GM19239 (cell line): ENCODE measurements around the gene SLC38A2.
"Not testable (repeated sequence)": the region's sequence is repeated elsewhere in the genome, so short reads cannot be mapped to it uniquely, and the experiment has no call there.

Experiments
- DNase-seq: peaks from one replicate; pipeline ENCODE4 v3.0.0; 2011; ENCODE audit warnings: low spot score; ENCODE audit not compliant: insufficient read length
- FAIRE-seq: peaks from 2 replicates; lab custom pipeline; 2011; peaks lifted over from hg19 to GRCh38; lab: Jason Lieb, UNC

Gene SLC38A2

DNA sequence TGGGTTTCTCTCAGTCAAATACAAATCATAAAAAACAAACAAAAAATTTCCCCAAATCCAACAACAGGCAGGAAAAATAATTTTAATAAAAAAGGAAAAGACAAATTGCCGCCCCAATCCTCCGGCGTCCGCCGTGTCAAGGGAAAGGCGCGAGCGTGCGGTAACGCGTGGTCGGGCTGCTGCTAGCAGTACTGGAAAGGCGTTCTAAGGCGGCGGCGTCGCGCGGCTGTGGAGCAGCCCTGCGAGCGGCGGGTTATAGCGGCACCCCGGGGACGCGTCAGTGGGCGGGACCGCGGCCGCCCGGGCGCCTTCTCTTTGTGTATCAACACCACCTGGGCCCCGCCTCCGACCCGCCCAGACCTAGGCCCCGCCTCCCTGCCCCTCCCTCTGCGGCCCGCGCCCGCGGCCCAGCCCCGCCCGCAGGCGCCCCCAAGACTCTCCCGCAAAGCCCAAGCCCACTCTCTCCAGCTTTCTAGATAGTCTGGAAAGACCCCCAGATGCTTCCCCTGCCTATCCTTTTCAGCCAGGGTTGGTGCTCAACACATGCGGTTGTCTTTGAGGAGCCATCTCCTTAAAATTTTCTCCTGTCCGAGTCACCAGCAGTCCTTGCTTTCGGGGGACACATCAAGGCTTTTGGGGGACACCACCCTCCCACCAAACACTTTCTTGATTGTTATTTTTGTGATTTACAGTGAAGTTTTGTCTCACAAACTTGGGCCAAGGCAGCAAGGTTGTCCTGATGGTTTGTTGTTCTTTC lies at the start of gene SLC38A2:
SLC38A2 (minus strand) TSS at position 230 of the 757 bp plus-strand sequence. CDS start 1,480 bp downstream, outside the sequence.
- DNase-seq, result peak; percentile 65
- FAIRE-seq, result peak; percentile 65

DNA sequence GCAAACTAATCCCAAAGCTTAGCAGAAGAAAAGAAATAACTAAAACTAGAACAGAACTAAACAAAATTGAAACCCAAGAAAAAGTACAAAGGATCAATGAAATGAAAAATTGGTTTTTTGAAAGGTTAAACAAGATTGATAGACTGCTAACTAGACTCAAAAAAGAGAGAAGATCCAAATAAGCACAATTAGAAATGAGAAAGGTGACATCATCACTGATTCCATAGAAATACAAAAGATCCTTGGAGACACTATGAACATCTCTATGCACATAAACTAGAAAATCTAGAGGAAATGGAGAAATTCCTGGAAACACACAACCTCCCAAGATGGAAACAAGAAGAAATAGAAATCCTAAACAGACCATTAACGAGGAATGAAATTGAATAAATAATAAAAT lies 47.1 kb upstream of the SLC38A2 start:
- DNase-seq (no peak), FAIRE-seq (no peak)

DNA sequence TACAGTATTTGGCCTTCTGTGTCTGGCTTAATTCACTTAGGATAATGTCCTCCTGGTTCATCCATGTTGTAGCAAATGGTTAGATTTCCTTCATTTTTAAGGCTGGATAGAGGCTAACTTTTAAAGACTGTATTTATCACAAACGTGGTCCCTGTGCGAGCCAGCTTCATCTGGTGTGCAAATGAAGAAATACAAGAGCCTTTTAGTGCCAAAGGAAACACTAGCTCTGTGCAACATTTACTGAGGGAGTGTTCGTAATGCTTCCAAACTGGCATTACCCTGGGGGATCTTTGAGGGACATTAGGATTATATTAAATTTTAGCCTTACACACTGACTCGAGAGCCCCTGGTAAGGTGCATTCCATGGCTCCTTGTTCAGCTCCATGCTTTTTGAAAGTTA lies 43.0 kb upstream of the SLC38A2 start:
- peak; percentile 8 for FAIRE-seq
- DNase-seq, result no peak

DNA sequence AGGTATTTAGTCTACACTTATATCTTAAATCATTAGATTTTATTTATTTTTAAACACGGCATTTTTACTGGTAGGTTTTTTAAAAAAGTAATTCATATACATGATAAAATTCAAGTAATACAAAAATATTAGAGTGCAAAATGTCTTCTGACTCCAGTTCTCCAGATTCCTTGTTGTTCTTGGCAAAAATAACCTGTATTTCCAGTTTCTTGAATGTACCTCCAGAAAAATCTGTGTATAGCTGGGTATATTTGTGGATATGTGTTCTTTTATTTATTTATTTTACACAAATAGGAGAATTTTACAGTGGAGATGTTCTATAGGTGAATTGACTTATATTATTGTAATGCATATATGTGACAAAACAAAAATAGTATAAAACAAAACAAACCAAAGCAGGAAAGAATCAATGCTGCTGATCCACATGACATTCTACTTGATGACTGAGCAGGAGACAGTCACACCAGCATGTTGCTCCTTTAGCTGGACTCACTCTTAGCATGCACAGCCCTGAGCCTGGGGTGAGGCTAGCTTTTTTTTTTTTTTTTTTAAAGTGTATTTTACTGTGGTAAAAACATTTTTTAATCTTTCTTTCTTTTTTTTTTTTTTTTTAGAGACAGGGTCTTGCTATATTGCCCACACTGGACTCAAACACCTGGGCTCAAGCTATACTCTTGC lies 42.2 kb upstream of the SLC38A2 start:
- FAIRE-seq, result no peak
- no peak for DNase-seq

DNA sequence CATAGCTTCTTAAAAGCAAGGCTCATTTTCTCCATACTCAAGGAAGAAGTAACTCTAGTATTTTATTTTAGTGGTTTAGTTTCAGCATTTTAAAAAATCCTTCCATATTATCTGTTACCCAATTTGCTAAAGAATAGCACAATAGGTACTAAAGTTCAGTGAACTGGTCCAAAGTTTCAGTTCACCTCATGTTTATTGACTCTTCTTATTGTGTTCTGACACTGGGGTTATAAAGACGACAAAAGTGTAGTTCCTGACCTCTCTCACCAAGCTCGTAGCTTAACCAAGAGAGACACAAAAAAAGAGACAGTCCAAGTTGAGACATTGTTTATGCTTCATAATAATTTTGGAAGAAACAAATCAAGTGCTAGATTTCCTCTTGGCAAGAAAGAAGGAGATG lies 40.8 kb upstream of the SLC38A2 start:
- FAIRE-seq (no peak), DNase-seq (no peak)

- no peak for DNase-seq
- FAIRE-seq, result no peak
Measured at GRCh38 chr12:46412857-46413256, 40.3 kb upstream of the SLC38A2 start.

GRCh38 chr12:46410495-46410894 lies 37.9 kb upstream of the SLC38A2 start:
- FAIRE-seq, result no peak
- no peak for DNase-seq

- DNase-seq, result no peak
- no peak for FAIRE-seq
Measured at GRCh38 chr12:46409974-46410373, 37.4 kb upstream of the SLC38A2 start.

GRCh38 chr12:46409342-46409741 lies 36.8 kb upstream of the SLC38A2 start:
- DNase-seq (no peak), FAIRE-seq (no peak)

GRCh38 chr12:46408441-46408840 lies 35.9 kb upstream of the SLC38A2 start:
- DNase-seq (no peak), FAIRE-seq (no peak)

DNA sequence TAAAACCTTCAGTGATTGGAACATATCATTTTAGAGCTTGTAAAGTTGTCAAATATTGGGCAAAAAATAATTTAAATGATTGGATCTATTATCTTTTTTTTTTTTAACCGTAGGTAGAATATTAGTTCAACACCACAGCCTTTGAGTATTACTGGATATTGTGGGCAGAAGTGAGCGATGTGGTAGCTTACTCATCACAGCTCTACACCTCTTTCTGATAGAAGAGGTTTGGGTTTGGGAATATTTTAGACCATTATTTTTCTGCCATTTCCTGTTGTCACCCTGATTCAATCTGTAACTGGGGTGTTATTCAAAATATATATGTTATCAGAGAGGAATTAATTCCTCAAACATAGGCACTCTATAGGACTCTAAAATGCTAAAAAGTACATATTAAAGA lies 34.8 kb upstream of the SLC38A2 start:
- DNase-seq (no peak), FAIRE-seq (no peak)

- FAIRE-seq (no peak), DNase-seq (no peak)
Measured at GRCh38 chr12:46406352-46407027, 33.9 kb upstream of the SLC38A2 start.

- DNase-seq (no peak), FAIRE-seq (no peak)
Measured at GRCh38 chr12:46404733-46405132, 32.2 kb upstream of the SLC38A2 start.

- FAIRE-seq, result peak; percentile 23
Measured at GRCh38 chr12:46404225-46404631, 31.7 kb upstream of the SLC38A2 start.

DNA sequence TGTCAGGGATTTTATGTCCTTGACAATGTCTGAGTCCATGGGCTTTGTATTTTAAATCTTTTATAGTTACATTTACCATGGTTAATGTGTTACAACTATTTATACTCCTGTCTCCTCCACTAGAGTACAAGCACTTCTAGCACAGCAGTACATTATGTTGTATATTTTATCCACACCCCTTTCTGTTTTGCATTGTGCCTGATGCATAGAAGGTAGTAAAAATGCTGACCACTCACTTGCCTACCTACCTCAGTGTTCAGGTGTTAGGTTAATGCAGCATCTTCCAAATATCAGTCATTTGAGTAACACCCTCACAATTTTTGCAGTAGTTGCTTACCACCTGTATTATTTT lies 31.1 kb upstream of the SLC38A2 start:
- DNase-seq, result no peak
- FAIRE-seq, result peak; percentile 42

More at GRCh38 chr12:46404225-46404631, 31.7 kb upstream of the SLC38A2 start:
- DNase-seq, result no peak

GRCh38 chr12:46402941-46403718 lies 30.6 kb upstream of the SLC38A2 start:
- no peak for FAIRE-seq
- no peak for DNase-seq

DNA sequence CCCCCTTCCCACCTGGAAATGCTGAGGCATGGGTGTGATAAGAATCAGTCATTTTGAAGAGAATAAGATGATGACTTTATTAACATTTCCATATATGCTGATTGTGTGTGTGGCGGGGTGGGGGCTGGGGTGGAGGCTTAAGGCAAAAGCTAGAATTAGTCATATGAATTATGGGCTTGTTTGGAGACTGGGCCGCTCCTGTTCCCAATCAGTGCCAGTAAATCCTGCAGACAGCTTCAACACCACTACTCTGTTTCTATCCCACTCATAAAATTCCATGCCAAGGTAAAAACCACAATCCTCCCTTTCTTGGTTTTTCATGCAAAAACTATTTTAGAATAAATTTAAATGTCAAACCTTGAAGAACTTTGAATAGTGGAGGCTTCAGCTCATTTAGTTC lies 29.9 kb upstream of the SLC38A2 start:
- FAIRE-seq, result no peak
- DNase-seq, result no peak

DNA sequence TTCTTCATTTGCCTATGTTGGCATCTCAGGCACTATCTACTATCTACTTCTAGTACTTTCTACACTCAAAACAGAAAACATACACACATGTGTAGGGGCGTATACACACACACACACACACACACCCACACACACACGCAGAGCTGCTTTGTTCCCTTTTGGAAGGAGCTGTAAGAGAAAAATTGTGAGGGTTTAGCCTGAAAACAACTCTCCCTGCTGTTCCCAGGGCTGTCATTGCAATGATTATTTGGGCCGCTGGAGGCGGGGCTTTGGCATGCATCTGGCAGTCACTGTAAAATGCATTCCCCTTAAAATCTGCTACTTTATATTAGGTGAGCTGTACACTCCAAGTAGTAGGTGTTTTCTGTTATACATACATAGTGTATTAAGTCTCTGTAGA lies 29.1 kb upstream of the SLC38A2 start:
- no peak for FAIRE-seq
- DNase-seq, result no peak

- FAIRE-seq, result no peak
- DNase-seq, result no peak
Measured at GRCh38 chr12:46400406-46400805, 27.8 kb upstream of the SLC38A2 start.

DNA sequence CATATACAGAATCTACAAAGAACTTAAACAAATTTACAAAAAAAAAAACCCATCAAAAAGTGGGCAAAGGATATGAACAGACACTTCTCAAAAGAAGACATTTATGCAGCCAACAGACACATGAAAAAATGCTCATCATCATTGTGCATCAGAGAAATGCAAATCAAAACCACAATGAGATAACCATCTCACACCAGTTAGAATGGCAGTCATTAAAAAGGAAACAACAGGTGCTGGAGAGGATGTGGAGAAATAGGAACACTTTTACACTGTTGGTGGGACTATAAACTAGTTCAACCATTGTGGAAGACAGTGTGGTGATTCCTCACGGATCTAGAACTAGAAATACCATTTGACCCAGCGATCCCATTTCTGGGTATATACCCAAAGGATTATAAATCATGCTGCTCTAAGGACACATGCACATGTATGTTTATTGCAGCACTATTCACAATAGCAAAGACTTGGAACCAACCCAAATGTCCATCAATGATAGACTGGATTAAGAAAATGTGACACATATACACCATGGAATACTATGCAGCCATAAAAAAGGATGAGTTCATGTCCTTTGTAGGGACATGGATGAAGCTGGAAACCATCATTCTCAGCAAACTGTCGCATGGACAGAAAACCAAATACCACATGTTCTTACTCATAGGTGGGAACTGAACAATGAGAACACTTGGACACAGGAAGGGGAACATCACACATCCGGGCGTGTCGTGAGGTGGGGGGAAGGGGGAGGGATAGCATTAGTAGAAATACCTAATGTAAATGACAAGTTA lies 27.1 kb upstream of the SLC38A2 start:
- FAIRE-seq, DNase-seq: not testable (repeated sequence)
